HG02938 (cell line): ENCODE measurements around the gene PRDM16.

ENCODE experiments used
- ATAC-seq: cut with Tn5 transposase; IDR thresholded peaks from one replicate; pipeline ENCODE4 v1.9.1; 2021; ENCODE audit warnings: mild to moderate bottlenecking, moderate library complexity; ENCODE audit not compliant: unreplicated experiment

PRDM16 gene

GRCh38 chr1:3219005-3219790, 150.2 kb downstream of the PRDM16 start:
- no peak for ATAC-seq

GRCh38 chr1:3219791-3220467, 150.9 kb downstream of the PRDM16 start:
- no peak for ATAC-seq

GRCh38 chr1:3221112-3222041, 152.4 kb downstream of the PRDM16 start:
- ATAC-seq = no peak

GRCh38 chr1:3222042-3222692, 153.2 kb downstream of the PRDM16 start:
- no peak for ATAC-seq

GRCh38 chr1:3225661-3226060, 156.7 kb downstream of the PRDM16 start:
- ATAC-seq = no peak

- ATAC-seq = no peak
These were observed 157.2 kb downstream of the PRDM16 start for GRCh38 chr1:3226191-3226590.

- no peak for ATAC-seq
These were observed 157.8 kb downstream of the PRDM16 start for GRCh38 chr1:3226701-3227350.

- ATAC-seq = no peak
These were observed 158.3 kb downstream of the PRDM16 start for GRCh38 chr1:3227351-3227704.

GRCh38 chr1:3227893-3228292, 158.9 kb downstream of the PRDM16 start:
- ATAC-seq = no peak

GRCh38 chr1:3229081-3229725, 160.2 kb downstream of the PRDM16 start:
- ATAC-seq = no peak

- no peak for ATAC-seq
These were observed 161.6 kb downstream of the PRDM16 start for GRCh38 chr1:3230553-3230952.

- no peak for ATAC-seq
These were observed 162.2 kb downstream of the PRDM16 start for GRCh38 chr1:3231245-3231644.

- no peak for ATAC-seq
These were observed 162.8 kb downstream of the PRDM16 start for GRCh38 chr1:3231826-3232225.

GRCh38 chr1:3233031-3233430, 164.0 kb downstream of the PRDM16 start:
- ATAC-seq = no peak

- ATAC-seq = no peak
These were observed 164.5 kb downstream of the PRDM16 start for GRCh38 chr1:3233551-3233950.

- no peak for ATAC-seq
These were observed 165.3 kb downstream of the PRDM16 start for GRCh38 chr1:3234281-3234680.

- ATAC-seq = no peak
These were observed 166.0 kb downstream of the PRDM16 start for GRCh38 chr1:3234956-3235355.

GRCh38 chr1:3235496-3235895, 166.5 kb downstream of the PRDM16 start:
- ATAC-seq = no peak

GRCh38 chr1:3236361-3236760, 167.4 kb downstream of the PRDM16 start:
- no peak for ATAC-seq

GRCh38 chr1:3236955-3237354, 168.0 kb downstream of the PRDM16 start:
- ATAC-seq = no peak
